HEK293 (cell line): Measurements from ENCODE around the gene DUSP22.

Source experiments
- CTCF ChIA-PET: fragments of 350-600 bp; formaldehyde crosslinking; extraction: SDS; loops from one replicate; lab custom pipeline; 2021; ENCODE audit warnings: antibody characterized with exemption; lab: Yijun Ruan, JAX
- POLR2A ChIA-PET: fragments of 300-600 bp; formaldehyde crosslinking; extraction: SDS; loops from one replicate; lab custom pipeline; 2020; ENCODE audit warnings: antibody characterized with exemption, inconsistent platforms; lab: Yijun Ruan, JAX
- H3K27ac ChIP-seq: fragments of 200-500 bp; sonication (Bioruptor generic); 2 replicates; pipeline ENCODE4 v1.5.1; 2014; ENCODE audit warnings: low read depth, low read length, control low read depth, inconsistent platforms; ENCODE audit errors: extremely low read depth
- H3K36me3 ChIP-seq, 2 experiments: fragments of 200-500 bp in 1 of 2; sonication (Bioruptor generic) in 1 of 2; 1 replicate in 1 of 2; 2 replicates in 1 of 2; pipeline ENCODE4 v1.5.1; 2014 to 2017; ENCODE audit warnings: inconsistent platforms in 2 of 2, low read length in 2 of 2; ENCODE audit not compliant: control insufficient read depth in 2 of 2, insufficient read depth in 1 of 2
- H3K4me1 ChIP-seq: fragments of 200-500 bp; sonication (Bioruptor generic); 2 replicates; pipeline ENCODE4 v1.5.1; 2014; ENCODE audit warnings: mild to moderate bottlenecking, low read length, inconsistent platforms; ENCODE audit not compliant: control insufficient read depth, insufficient read depth
- H3K4me3 ChIP-seq: 2 replicates; pipeline ENCODE4 v1.5.1; 2011; ENCODE audit warnings: low read depth, mild to moderate bottlenecking, control low read depth, low read length, moderate library complexity
- H3K9me3 ChIP-seq: fragments of 200-500 bp; sonication (Bioruptor generic); 2 replicates; pipeline ENCODE4 v1.5.1; 2014; ENCODE audit warnings: low read depth, low read length, inconsistent platforms; ENCODE audit not compliant: control insufficient read depth, insufficient read depth
- FEZF1 ChIP-seq: fragments of 450-650 bp; formaldehyde crosslinking; IDR thresholded peaks from 2 replicates; pipeline ENCODE4 v1.5.1; 2016; ENCODE audit warnings: missing biosample characterization, missing genetic modification characterization
- GLI4 ChIP-seq: fragments of 450-650 bp; formaldehyde crosslinking; IDR thresholded peaks from 2 replicates; pipeline ENCODE4 v1.5.1; 2016; ENCODE audit warnings: missing biosample characterization, missing genetic modification characterization
- HOXC10 ChIP-seq: sonication (generic); formaldehyde crosslinking; IDR thresholded peaks from 2 replicates; pipeline ENCODE4 v1.8.1; 2023; ENCODE audit warnings: mild to moderate bottlenecking, missing genetic modification reagents
- KLF1 ChIP-seq: fragments of 450-650 bp; formaldehyde crosslinking; IDR thresholded peaks from 2 replicates; pipeline ENCODE4 v1.5.1; 2016; ENCODE audit warnings: missing biosample characterization, missing genetic modification characterization
- KLF9 ChIP-seq: fragments of 450-650 bp; formaldehyde crosslinking; IDR thresholded peaks from 2 replicates; pipeline ENCODE4 v1.5.1; 2016; ENCODE audit warnings: missing biosample characterization, missing genetic modification characterization, low read depth
- SP2 ChIP-seq: fragments of 450-650 bp; formaldehyde crosslinking; IDR thresholded peaks from 2 replicates; pipeline ENCODE4 v1.5.1; 2016; ENCODE audit warnings: missing biosample characterization, missing genetic modification characterization
- SP3 ChIP-seq: fragments of 450-650 bp; formaldehyde crosslinking; IDR thresholded peaks from 2 replicates; pipeline ENCODE4 v1.5.1; 2016; ENCODE audit warnings: missing biosample characterization, missing genetic modification characterization
- TRIM28 ChIP-seq: IDR thresholded peaks from 2 replicates; pipeline ENCODE4 v1.6.1; 2011; ENCODE audit warnings: low read length, control low read depth, borderline replicate concordance
- ZBTB17 ChIP-seq: fragments of 450-650 bp; formaldehyde crosslinking; IDR thresholded peaks from 2 replicates; pipeline ENCODE4 v1.5.1; 2016; ENCODE audit warnings: missing biosample characterization, missing genetic modification characterization
- ZBTB49 ChIP-seq: fragments of 450-650 bp; formaldehyde crosslinking; IDR thresholded peaks from 2 replicates; pipeline ENCODE4 v1.5.1; 2016; ENCODE audit warnings: missing biosample characterization, missing genetic modification characterization, low read depth
- ZFP41 ChIP-seq: fragments of 450-650 bp; formaldehyde crosslinking; IDR thresholded peaks from 2 replicates; pipeline ENCODE4 v1.5.1; 2016; ENCODE audit warnings: missing biosample characterization, missing genetic modification characterization, borderline replicate concordance
- ZFP69B ChIP-seq: fragments of 450-650 bp; formaldehyde crosslinking; IDR thresholded peaks from 2 replicates; pipeline ENCODE4 v1.5.1; 2016; ENCODE audit warnings: missing biosample characterization, missing genetic modification characterization
- ZNF266 ChIP-seq: fragments of 450-650 bp; formaldehyde crosslinking; IDR thresholded peaks from 2 replicates; pipeline ENCODE4 v1.5.1; 2016; ENCODE audit warnings: missing biosample characterization, missing genetic modification characterization, low read depth
- ZNF341 ChIP-seq: fragments of 450-650 bp; formaldehyde crosslinking; IDR thresholded peaks from 2 replicates; pipeline ENCODE4; 2016; ENCODE audit warnings: low read depth, missing biosample characterization, missing genetic modification characterization
- ZNF366 ChIP-seq: fragments of 450-650 bp; formaldehyde crosslinking; conservative IDR thresholded peaks from 2 replicates; pipeline ENCODE4 v1.5.1; 2016; ENCODE audit warnings: missing biosample characterization, missing genetic modification characterization
- ZNF561 ChIP-seq: fragments of 450-650 bp; IDR thresholded peaks from 2 replicates; pipeline ENCODE4 v1.5.1; 2018; ENCODE audit warnings: missing biosample characterization, missing genetic modification characterization, borderline replicate concordance
- ZNF600 ChIP-seq: fragments of 450-650 bp; formaldehyde crosslinking; IDR thresholded peaks from 2 replicates; pipeline ENCODE4 v1.5.1; 2016; ENCODE audit warnings: missing biosample characterization, missing genetic modification characterization
- ZNF658 ChIP-seq: fragments of 450-650 bp; formaldehyde crosslinking; IDR thresholded peaks from 2 replicates; pipeline ENCODE4; 2016; ENCODE audit warnings: missing biosample characterization, missing genetic modification characterization
- ZNF664 ChIP-seq: fragments of 450-650 bp; formaldehyde crosslinking; IDR thresholded peaks from 2 replicates; pipeline ENCODE4 v1.5.1; 2016; ENCODE audit warnings: missing biosample characterization, missing genetic modification characterization
- ZNF768 ChIP-seq: fragments of 450-650 bp; formaldehyde crosslinking; IDR thresholded peaks from 2 replicates; pipeline ENCODE4 v1.5.1; 2018; ENCODE audit warnings: missing biosample characterization, mild to moderate bottlenecking, missing genetic modification characterization
- ZNF776 ChIP-seq: fragments of 450-650 bp; formaldehyde crosslinking; IDR thresholded peaks from 2 replicates; pipeline ENCODE4 v1.5.0; 2017; ENCODE audit warnings: missing biosample characterization, missing genetic modification characterization, borderline replicate concordance
- TF ChIP-seq, protein P1 (sequence below): fragments of 450-650 bp; formaldehyde crosslinking; IDR thresholded peaks from 2 replicates; pipeline ENCODE4 v1.5.0; 2017; ENCODE audit warnings: missing biosample characterization, missing genetic modification characterization, borderline replicate concordance
- TF ChIP-seq, protein P2 (sequence below): fragments of 450-650 bp; formaldehyde crosslinking; IDR thresholded peaks from 2 replicates; pipeline ENCODE4 v1.5.1; 2017; ENCODE audit warnings: missing biosample characterization, mild to moderate bottlenecking, missing genetic modification characterization, moderate library complexity

Gene DUSP22

DNA sequence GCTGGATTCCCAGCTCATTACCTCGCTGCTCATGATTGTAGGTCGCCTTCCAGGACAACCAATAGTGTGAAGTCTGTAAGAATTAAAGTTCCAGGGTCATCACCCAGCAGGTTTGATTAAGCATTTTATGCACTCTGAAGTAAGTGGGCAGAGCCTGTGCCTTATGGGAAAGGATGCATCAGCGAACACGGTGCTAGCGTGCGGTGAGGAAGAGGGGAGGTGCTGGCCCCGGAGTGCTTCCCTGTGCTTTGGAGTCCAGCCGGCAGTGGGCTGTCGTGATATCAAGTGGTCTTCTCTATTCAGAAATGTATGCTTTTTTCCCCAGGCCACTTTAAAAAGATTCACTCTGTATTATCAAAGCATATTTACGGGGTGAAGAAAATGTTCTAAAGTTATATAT lies 16.0 kb downstream of the DUSP22 start:
- Histone ChIP-seq H3K27ac (no peak overlapping the region), H3K4me1 (peaks cover 3% of the 10 kb centered on the region), H3K36me3 (no peaks in the 10 kb centered on the region), H3K9me3 (no peaks in the 10 kb centered on the region), H3K4me3 (no peak overlapping the region)
- ChIA-PET POLR2A (no interaction called here), CTCF (interaction anchor here (1.0 to 1.1 kb wide), 3 partner anchors 14 to 140 kb away, joined by 3 read pairs; no protein-coding TSS in a partner anchor)
- TF ChIP-seq ZNF341 (tag by site-specific recombination) (no peak), ZNF600 (0 out of 2 replicates have a peak, but pooled peaks have one; percentile 13), HOXC10 (CRISPR knock-in tag) (no peak)

GRCh38 chr6:308768-309167 lies 16.5 kb downstream of the DUSP22 start:
- H3K9me3 ChIP-seq, result no peaks in the 10 kb centered on the region
- no peak overlapping the region for H3K4me3 ChIP-seq
- no peak overlapping the region for H3K27ac ChIP-seq
- TF ChIP-seq KLF1 (tag by site-specific recombination) (peak; percentile 22; the same call in 1 of the 2 replicates), ZNF658 (tag by site-specific recombination) (no peak)
- peaks cover 3% of the 10 kb centered on the region for H3K4me1 ChIP-seq
- no peaks in the 10 kb centered on the region for H3K36me3 ChIP-seq
- CTCF ChIA-PET, result interaction anchor here (0.6 to 1.1 kb wide), 4 partner anchors 13 to 233 kb away, joined by 3 to 5 read pairs (median 3); no protein-coding TSS in a partner anchor
- POLR2A ChIA-PET, result no interaction called here

- Histone ChIP-seq H3K4me3 (no peak overlapping the region), H3K27ac (no peak overlapping the region), H3K4me1 (peaks cover 3% of the 10 kb centered on the region), H3K36me3 (no peaks in the 10 kb centered on the region), H3K9me3 (no peaks in the 10 kb centered on the region)
- TF ChIP-seq ZNF561 (tag by site-specific recombination), result no peak
- no peak for TF ChIP-seq ZNF266 (tag by site-specific recombination)
- no peak for TF ChIP-seq ZBTB49 (tag by site-specific recombination)
- no peak for TF ChIP-seq KLF9
- TF ChIP-seq ZNF341 (tag by site-specific recombination), result no peak
- TF ChIP-seq ZFP41, result no peak
- no peak for TF ChIP-seq SP2 (tag by site-specific recombination)
- no peak for TF ChIP-seq GLI4 (tag by site-specific recombination)
- no peak for TF ChIP-seq ZNF664 (tag by site-specific recombination)
- no peak for TF ChIP-seq ZFP69B
- no peak for TF ChIP-seq ZNF366 (tag by site-specific recombination)
- no peak for TF ChIP-seq ZNF768 (tag by site-specific recombination)
- no peak for TF ChIP-seq ZNF776
- TF ChIP-seq, protein P1, sequence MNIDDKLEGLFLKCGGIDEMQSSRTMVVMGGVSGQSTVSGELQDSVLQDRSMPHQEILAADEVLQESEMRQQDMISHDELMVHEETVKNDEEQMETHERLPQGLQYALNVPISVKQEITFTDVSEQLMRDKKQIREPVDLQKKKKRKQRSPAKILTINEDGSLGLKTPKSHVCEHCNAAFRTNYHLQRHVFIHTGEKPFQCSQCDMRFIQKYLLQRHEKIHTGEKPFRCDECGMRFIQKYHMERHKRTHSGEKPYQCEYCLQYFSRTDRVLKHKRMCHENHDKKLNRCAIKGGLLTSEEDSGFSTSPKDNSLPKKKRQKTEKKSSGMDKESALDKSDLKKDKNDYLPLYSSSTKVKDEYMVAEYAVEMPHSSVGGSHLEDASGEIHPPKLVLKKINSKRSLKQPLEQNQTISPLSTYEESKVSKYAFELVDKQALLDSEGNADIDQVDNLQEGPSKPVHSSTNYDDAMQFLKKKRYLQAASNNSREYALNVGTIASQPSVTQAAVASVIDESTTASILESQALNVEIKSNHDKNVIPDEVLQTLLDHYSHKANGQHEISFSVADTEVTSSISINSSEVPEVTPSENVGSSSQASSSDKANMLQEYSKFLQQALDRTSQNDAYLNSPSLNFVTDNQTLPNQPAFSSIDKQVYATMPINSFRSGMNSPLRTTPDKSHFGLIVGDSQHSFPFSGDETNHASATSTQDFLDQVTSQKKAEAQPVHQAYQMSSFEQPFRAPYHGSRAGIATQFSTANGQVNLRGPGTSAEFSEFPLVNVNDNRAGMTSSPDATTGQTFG (tag by site-specific recombination), result no peak
- TF ChIP-seq SP3 (tag by site-specific recombination), result no peak
- no peak for TF ChIP-seq ZBTB17
- TF ChIP-seq, protein P2, sequence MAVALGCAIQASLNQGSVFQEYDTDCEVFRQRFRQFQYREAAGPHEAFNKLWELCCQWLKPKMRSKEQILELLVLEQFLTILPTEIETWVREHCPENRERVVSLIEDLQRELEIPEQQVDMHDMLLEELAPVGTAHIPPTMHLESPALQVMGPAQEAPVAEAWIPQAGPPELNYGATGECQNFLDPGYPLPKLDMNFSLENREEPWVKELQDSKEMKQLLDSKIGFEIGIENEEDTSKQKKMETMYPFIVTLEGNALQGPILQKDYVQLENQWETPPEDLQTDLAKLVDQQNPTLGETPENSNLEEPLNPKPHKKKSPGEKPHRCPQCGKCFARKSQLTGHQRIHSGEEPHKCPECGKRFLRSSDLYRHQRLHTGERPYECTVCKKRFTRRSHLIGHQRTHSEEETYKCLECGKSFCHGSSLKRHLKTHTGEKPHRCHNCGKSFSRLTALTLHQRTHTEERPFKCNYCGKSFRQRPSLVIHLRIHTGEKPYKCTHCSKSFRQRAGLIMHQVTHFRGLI, result no peak
- no peak for TF ChIP-seq FEZF1 (tag by site-specific recombination)
- TF ChIP-seq TRIM28, result no peak
- CTCF ChIA-PET, result no interaction called here
- POLR2A ChIA-PET, result no interaction called here
Observed at GRCh38 chr6:309947-310346, 17.7 kb downstream of the DUSP22 start.
